IMR-90 (cell line): Measurements from ENCODE around the gene FAM120A. TPM values are rescaled to one million over a fixed set of nuclear protein-coding genes. Genes with fewer than 3 reads are reported as not detected.

Source experiments
- ATAC-seq: fragments of 200-7000 bp; cut with Tn5 transposase; 2 replicates; pipeline ENCODE4 v1.9.1; 2020; ENCODE audit warnings: low read depth, mild to moderate bottlenecking, moderate library complexity
- BruUV-seq: library from RNA; stranded (reverse); fragments of 400-500 nt; replicated peaks from 2 replicates; lab custom pipeline; 2021; lab: Mats Ljungman, UMichigan
- CTCF ChIA-PET: fragments of 300-600 bp; formaldehyde crosslinking; extraction: SDS; loops from one replicate; lab custom pipeline; 2021; ENCODE audit warnings: antibody characterized with exemption; lab: Yijun Ruan, JAX
- POLR2A ChIA-PET: fragments of 300-600 bp; sonication (Branson Sonifier 250); formaldehyde crosslinking; loops from one replicate; lab custom pipeline; 2022; ENCODE audit warnings: antibody characterized with exemption; ENCODE audit not compliant: unreplicated experiment; lab: Charles Lee
- DNase-seq: peaks from one replicate; pipeline ENCODE4 v3.0.0; 2013
- H2AFZ ChIP-seq: replicated peaks from 2 replicates; pipeline ENCODE3; 2013; ENCODE audit warnings: low read length, mild to moderate bottlenecking; ENCODE audit not compliant: poor library complexity
- H2AK5ac ChIP-seq: 2 replicates; pipeline ENCODE4 v1.6.1; 2013; ENCODE audit warnings: low read depth, low read length, inconsistent platforms
- H2AK9ac ChIP-seq: replicated peaks from 2 replicates; pipeline ENCODE3; 2013; ENCODE audit warnings: mild to moderate bottlenecking, low read depth, low read length, moderate library complexity; ENCODE audit not compliant: poor library complexity
- H2BK120ac ChIP-seq: 2 replicates; pipeline ENCODE4 v1.6.1; 2013; ENCODE audit warnings: low read depth, low read length, inconsistent platforms
- H2BK15ac ChIP-seq: 3 replicates; pipeline ENCODE4 v1.6.1; 2013; ENCODE audit warnings: low read depth, low read length, inconsistent platforms
- H2BK20ac ChIP-seq: 2 replicates; pipeline ENCODE4 v1.6.1; 2013; ENCODE audit warnings: low read depth, mild to moderate bottlenecking, inconsistent platforms, low read length, moderate library complexity
- H2BK5ac ChIP-seq: 2 replicates; pipeline ENCODE4 v1.6.1; 2013; ENCODE audit warnings: mild to moderate bottlenecking, low read depth, low read length, inconsistent platforms; ENCODE audit not compliant: poor library complexity, severe bottlenecking
- H3K14ac ChIP-seq: replicated peaks from 2 replicates; pipeline ENCODE4 v1.6.1; 2013; ENCODE audit warnings: low read depth, low read length, inconsistent platforms
- H3K18ac ChIP-seq: 2 replicates; pipeline ENCODE4 v1.6.1; 2013; ENCODE audit warnings: low read depth, low read length, control low read depth
- H3K23ac ChIP-seq: 2 replicates; pipeline ENCODE4 v1.6.1; 2013; ENCODE audit warnings: low read depth, low read length, inconsistent platforms
- H3K27ac ChIP-seq: 2 replicates; pipeline ENCODE4 v1.5.1; 2013; ENCODE audit warnings: mild to moderate bottlenecking, control low read depth, low read length; ENCODE audit not compliant: insufficient read depth
- H3K27me3 ChIP-seq: 2 replicates; pipeline ENCODE4 v1.6.1; 2013; ENCODE audit warnings: low read length; ENCODE audit not compliant: control insufficient read depth, insufficient read depth
- H3K36me3 ChIP-seq: 2 replicates; pipeline ENCODE4 v1.6.1; 2013; ENCODE audit warnings: low read length, mixed read lengths; ENCODE audit not compliant: control insufficient read depth, insufficient read depth
- H3K4ac ChIP-seq: 2 replicates; pipeline ENCODE4 v1.6.1; 2013; ENCODE audit warnings: low read depth, low read length, inconsistent platforms
- H3K4me1 ChIP-seq: 2 replicates; pipeline ENCODE4 v1.6.1; 2013; ENCODE audit warnings: low read length, mixed read lengths; ENCODE audit not compliant: control insufficient read depth, insufficient read depth
- H3K4me2 ChIP-seq: 2 replicates; pipeline ENCODE4 v1.6.1; 2013; ENCODE audit warnings: low read depth, mild to moderate bottlenecking, control low read depth, low read length, moderate library complexity
- H3K4me3 ChIP-seq: 2 replicates; pipeline ENCODE4 v1.5.1; 2013; ENCODE audit warnings: low read depth, mild to moderate bottlenecking, control low read depth, low read length, moderate library complexity; ENCODE audit not compliant: insufficient read depth
- H3K56ac ChIP-seq: 2 replicates; pipeline ENCODE4 v1.6.1; 2013; ENCODE audit warnings: low read length, inconsistent platforms; ENCODE audit not compliant: insufficient read depth; ENCODE audit errors: extremely low read depth
- H3K79me1 ChIP-seq, 2 experiments: 2 replicates each; pipeline ENCODE4 v1.6.1; 2013; ENCODE audit warnings: low read length in 2 of 2, inconsistent platforms in 1 of 2, low read depth in 1 of 2
- H3K9ac ChIP-seq: 2 replicates; pipeline ENCODE4 v1.6.1; 2013; ENCODE audit warnings: low read depth, low read length, control low read depth
- H3K9me1 ChIP-seq: 2 replicates; pipeline ENCODE4 v1.6.1; 2013; ENCODE audit warnings: low read length, inconsistent platforms; ENCODE audit not compliant: insufficient read depth
- H3K9me3 ChIP-seq: 2 replicates; pipeline ENCODE4 v1.6.1; 2013; ENCODE audit warnings: low read length; ENCODE audit not compliant: control insufficient read depth, insufficient read depth
- H4K20me1 ChIP-seq: 2 replicates; pipeline ENCODE4 v1.6.1; 2013; ENCODE audit warnings: low read length, inconsistent platforms; ENCODE audit not compliant: insufficient read depth
- H4K5ac ChIP-seq: 2 replicates; pipeline ENCODE4 v1.6.1; 2013; ENCODE audit warnings: mild to moderate bottlenecking, low read depth, low read length, control low read depth
- H4K8ac ChIP-seq, 2 experiments: 2 replicates each; pipeline ENCODE4 v1.6.1; 2013; ENCODE audit warnings: low read depth in 2 of 2, low read length in 2 of 2, control low read depth in 1 of 2, inconsistent platforms in 1 of 2
- H4K91ac ChIP-seq: 2 replicates; pipeline ENCODE4 v1.6.1; 2013; ENCODE audit warnings: low read depth, low read length, inconsistent platforms; ENCODE audit not compliant: insufficient read depth
- BHLHE40 ChIP-seq: fragments of 150-350 bp; IDR thresholded peaks from 2 replicates; pipeline ENCODE4 v1.6.1; 2016; ENCODE audit warnings: mild to moderate bottlenecking, low read depth, low read length
- CEBPB ChIP-seq: IDR thresholded peaks from 2 replicates; pipeline ENCODE4 v1.6.1; 2012; ENCODE audit warnings: low read depth, low read length, improper control_type of control experiment
- CHD1 ChIP-seq: IDR thresholded peaks from 2 replicates; pipeline ENCODE4 v1.6.1; 2012; ENCODE audit warnings: low read depth, low read length, improper control_type of control experiment
- CTCF ChIP-seq: conservative IDR thresholded peaks from 2 replicates; pipeline ENCODE4 v1.5.1; 2012; ENCODE audit warnings: mild to moderate bottlenecking, low read depth, low read length, improper control_type of control experiment
- ELK1 ChIP-seq: fragments of 150-350 bp; IDR thresholded peaks from 2 replicates; pipeline ENCODE4 v1.6.1; 2016; ENCODE audit warnings: low read depth, mild to moderate bottlenecking, low read length, moderate library complexity, borderline replicate concordance
- FOS ChIP-seq: fragments of 150-350 bp; IDR thresholded peaks from 2 replicates; pipeline ENCODE4 v1.6.1; 2016; ENCODE audit warnings: low read depth, low read length
- MAFK ChIP-seq: IDR thresholded peaks from 2 replicates; pipeline ENCODE4 v1.6.1; 2012; ENCODE audit warnings: low read depth, low read length, improper control_type of control experiment
- MAZ ChIP-seq: IDR thresholded peaks from 2 replicates; pipeline ENCODE4 v1.6.1; 2012; ENCODE audit warnings: low read depth, mild to moderate bottlenecking, low read length, improper control_type of control experiment, moderate library complexity, borderline replicate concordance
- MXI1 ChIP-seq: IDR thresholded peaks from 2 replicates; pipeline ENCODE4 v1.6.1; 2012; ENCODE audit warnings: low read depth, mild to moderate bottlenecking, low read length, moderate library complexity, borderline replicate concordance
- NFE2L2 ChIP-seq: fragments of 150-350 bp; IDR thresholded peaks from 2 replicates; pipeline ENCODE4 v1.6.1; 2016; ENCODE audit warnings: low read depth, mild to moderate bottlenecking, low read length
- POLR2A ChIP-seq: IDR thresholded peaks from 2 replicates; pipeline ENCODE4 v1.6.1; 2012; ENCODE audit warnings: mild to moderate bottlenecking, low read depth, low read length
- RAD21 ChIP-seq: IDR thresholded peaks from 2 replicates; pipeline ENCODE4 v1.6.1; 2012; ENCODE audit warnings: low read length, improper control_type of control experiment
- RCOR1 ChIP-seq: IDR thresholded peaks from 2 replicates; pipeline ENCODE4 v1.6.1; 2012; ENCODE audit warnings: mild to moderate bottlenecking, low read length, improper control_type of control experiment; ENCODE audit not compliant: insufficient replicate concordance
- RFX5 ChIP-seq: IDR thresholded peaks from 2 replicates; pipeline ENCODE4 v1.8.0; 2012; ENCODE audit warnings: low read depth, mild to moderate bottlenecking, low read length, moderate library complexity
- SMC3 ChIP-seq: fragments of 150-350 bp; IDR thresholded peaks from 2 replicates; pipeline ENCODE4 v1.6.1; 2016; ENCODE audit warnings: low read depth, mild to moderate bottlenecking, antibody characterized with exemption, low read length, moderate library complexity
- USF2 ChIP-seq: fragments of 150-350 bp; IDR thresholded peaks from 2 replicates; pipeline ENCODE4 v1.6.1; 2017; ENCODE audit warnings: mild to moderate bottlenecking, antibody characterized with exemption, low read length, low read depth
- WGBS, 2 experiments: methylation state at CpG; one replicate each; pipeline versions ENCODE4 v1.1.5 to v1.1.7; 2013; ENCODE audit warnings: missing lambda C conversion rate in 2 of 2; ENCODE audit not compliant: insufficient read length in 1 of 2; ENCODE audit errors: extremely low coverage in 2 of 2; 5-methylcytosine and 5-hydroxymethylcytosine counted together
- dilution Hi-C: fragments of 300-500 bp; cut with HindIII; formaldehyde crosslinking; loops from one replicate; pipeline ENCODE4 v1.14.3; 2018; ENCODE audit warnings: low sequenced_read_pairs; ENCODE audit not compliant: unreplicated experiment
- in situ Hi-C: fragments of 300-500 bp; cut with MboI; formaldehyde crosslinking; loops from 3 replicates; pipeline ENCODE4 v1.14.3; 2019; ENCODE audit warnings: low sequenced_read_pairs, inconsistent platforms, mixed read lengths
- intact Hi-C: fragments of 100-400 bp; cut with micrococcal nuclease; formaldehyde crosslinking; loops from 2 replicates; pipeline ENCODE4 v1.10.0; 2022
- polyA plus RNA-seq, 3 experiments: library from polyadenylated mRNA; depleted of rRNA; stranded (reverse); fragments of >200 nt; gene quantifications; 2 replicates each; pipeline ENCODE4 v1.2.3, GENCODE V29; 2012; ENCODE audit warnings: low replicate concordance in 1 of 3
- total RNA-seq: library from RNA; depleted of rRNA; stranded (reverse); fragments of >200 nt; gene quantifications from 2 replicates; pipeline ENCODE4 v1.2.3, GENCODE V29; 2012

Gene FAM120A
- total and polyA plus RNA-seq, 2 of the 4 experiments (the other 2 are of a cell fraction) = 61.6 to 75.1 TPM

GRCh38 chr9:93582550-93582949 is 131.1 kb downstream of the FAM120A start:
- Histone ChIP-seq H3K9me1 (peaks cover 20% of the 10 kb centered on the region), H2AK5ac (no peak overlapping the region), H3K14ac (no peak overlapping the region), H2AFZ (no peak overlapping the region), H3K23ac (no peak overlapping the region; the same call in 1 of the 2 replicates), H2BK5ac (no peak overlapping the region), H3K79me1 (peaks cover 32 to 78% of the 10 kb centered on the region in 2 experiments), H2BK20ac (no peak overlapping the region), H2BK120ac (no peak overlapping the region), H3K9ac (no peak overlapping the region), H3K56ac (no peak overlapping the region), H4K20me1 (peaks cover 71% of the 10 kb centered on the region), H4K91ac (no peak overlapping the region), H2BK15ac (no peak overlapping the region), H3K4ac (no peak overlapping the region), H3K4me1 (peaks cover 19% of the 10 kb centered on the region), H2AK9ac (no peak overlapping the region), H3K18ac (no peak overlapping the region), H4K5ac (no peak overlapping the region), H3K36me3 (no peaks in the 10 kb centered on the region), H3K4me2 (no peak overlapping the region), H3K27ac (no peak overlapping the region), H3K27me3 (no peaks in the 10 kb centered on the region), H3K4me3 (no peak overlapping the region), H3K9me3 (peaks cover 3% of the 10 kb centered on the region; the same call in 1 of the 2 replicates), H4K8ac (no peak overlapping the region)
- POLR2A ChIA-PET = no interaction called here
- TF ChIP-seq CEBPB (no peak), RCOR1 (no peak), RAD21 (no peak), MXI1 (no peak), ELK1 (no peak), RFX5 (no peak), CTCF (no peak), SMC3 (no peak), POLR2A (no peak), CHD1 (no peak), USF2 (no peak), NFE2L2 (no peak), MAZ (no peak), FOS (no peak), BHLHE40 (no peak), MAFK (no peak)
- CTCF ChIA-PET = no interaction called here
- dilution Hi-C loops = no loop called here
- WGBS, 2 experiments = no CpG with 5 or more reads among the region's 3 CpGs
- intact Hi-C loops = no loop called here
- in situ Hi-C loops = no loop called here
- BruUV-seq = no TSS peak
- DNase-seq = no peak
- no peak for ATAC-seq
